Measurements from ENCODE around the gene PER2. TPM values are rescaled to one million over a fixed set of nuclear protein-coding genes. Genes with fewer than 3 reads are reported as not detected.

The PER2 gene
- 2.0 and 2.7 TPM in 2 replicates for total RNA-seq

DNA sequence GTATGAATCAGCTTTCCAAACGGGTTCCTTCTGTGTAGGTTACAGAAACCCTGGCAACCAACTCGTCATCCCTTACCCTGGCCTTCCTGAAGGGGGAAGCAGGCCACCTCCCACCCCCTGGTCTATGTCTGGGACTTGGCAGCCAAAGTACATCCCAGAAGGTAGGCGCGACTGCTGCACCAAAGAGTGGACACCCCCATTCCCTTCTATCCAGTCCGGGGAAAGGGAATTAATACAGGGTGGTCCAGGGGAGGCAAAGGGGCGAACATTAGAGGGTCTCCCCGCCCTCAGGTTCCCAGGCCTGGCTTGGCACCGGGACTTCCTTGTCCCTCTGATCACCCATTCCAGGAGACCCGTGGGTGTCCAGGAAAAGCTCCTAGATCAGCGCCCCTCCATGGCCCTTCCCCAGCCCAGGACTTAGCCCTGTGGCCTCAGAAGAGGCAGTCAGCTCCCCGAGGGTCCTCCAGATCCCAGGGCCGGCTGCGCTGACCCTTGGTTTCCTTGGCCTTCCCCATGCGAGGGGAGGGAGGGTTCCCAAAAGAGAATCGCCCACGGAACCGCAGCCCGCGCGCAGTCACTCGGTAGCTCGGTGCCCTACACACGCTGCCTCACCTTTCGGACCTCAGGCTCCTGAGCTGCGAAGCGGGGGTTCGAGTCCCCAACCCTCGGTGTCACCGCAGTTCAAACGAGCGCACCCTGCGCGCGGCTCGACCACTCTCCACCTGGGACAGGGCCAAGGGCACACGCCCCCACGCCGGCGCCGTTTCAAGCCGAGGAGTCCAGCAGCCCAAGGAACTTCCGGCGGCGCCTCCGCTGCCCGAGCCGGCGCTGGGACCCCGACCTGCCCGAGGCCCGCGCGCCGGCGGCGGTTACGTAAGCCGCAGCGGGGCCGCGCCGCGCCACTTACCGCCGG is at the start of gene PER2:
TSS of gene PER2 (minus strand) at position 874 of the 913 bp plus-strand sequence. CDS start 10,674 bp downstream, outside the sequence.

GRCh38 chr2:238320246-238320647 is 31.8 kb upstream of the PER2 start, which contains the start of gene TRAF3IP1:
TSS of gene TRAF3IP1 (plus strand) at chr2:238320518. CDS start at chr2:238320663, 145 bp downstream.

DNA sequence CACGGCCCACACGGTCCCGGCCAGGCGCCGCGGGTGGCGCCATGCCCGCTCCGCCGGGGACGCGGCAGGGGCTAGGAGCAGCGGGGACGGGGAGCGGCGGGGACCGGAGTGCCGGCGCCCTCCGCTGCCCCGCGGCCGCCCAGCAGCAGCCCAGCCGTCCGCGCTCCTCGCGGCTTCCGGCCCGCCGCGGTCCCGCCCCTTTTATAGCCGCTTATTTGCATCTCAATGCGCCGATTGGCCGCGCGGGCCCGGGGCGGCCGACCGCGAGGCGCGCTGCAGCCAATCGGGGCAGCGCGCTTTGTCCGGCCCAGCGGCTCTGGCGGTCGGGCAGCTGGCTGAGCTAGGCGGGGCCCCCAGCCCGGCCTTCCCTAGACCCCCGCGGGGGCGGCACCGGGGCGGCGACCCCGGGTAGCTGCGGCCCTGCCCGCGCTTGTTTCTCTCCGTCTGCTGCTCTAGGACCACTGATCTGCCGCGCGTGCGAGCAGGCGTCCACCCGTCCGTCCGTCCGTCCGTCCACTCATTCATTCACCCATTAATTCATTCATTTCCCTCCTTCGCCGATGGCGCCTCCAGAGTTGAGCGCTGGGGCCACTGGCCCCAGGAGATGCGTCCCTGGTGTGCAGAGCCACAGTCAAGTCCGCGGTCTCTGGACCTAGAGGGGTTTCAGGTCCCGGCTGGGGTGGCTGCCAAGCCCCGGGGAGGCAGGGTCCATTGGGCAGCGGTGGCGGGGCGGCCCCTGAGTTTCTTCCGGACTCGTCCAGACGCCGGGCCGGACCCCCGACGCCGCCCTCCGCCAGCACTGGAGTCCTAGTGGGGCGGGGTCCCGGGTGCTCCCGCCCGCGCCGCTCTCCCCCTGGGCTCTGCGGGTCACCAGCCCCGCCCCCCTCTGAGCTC is 48.3 kb downstream of the PER2 start, which contains the start of gene HES6:
TSS of gene HES6 (minus strand) at position 176 of the 894 bp plus-strand sequence. CDS start at position 43, 133 bp downstream.

DNA sequence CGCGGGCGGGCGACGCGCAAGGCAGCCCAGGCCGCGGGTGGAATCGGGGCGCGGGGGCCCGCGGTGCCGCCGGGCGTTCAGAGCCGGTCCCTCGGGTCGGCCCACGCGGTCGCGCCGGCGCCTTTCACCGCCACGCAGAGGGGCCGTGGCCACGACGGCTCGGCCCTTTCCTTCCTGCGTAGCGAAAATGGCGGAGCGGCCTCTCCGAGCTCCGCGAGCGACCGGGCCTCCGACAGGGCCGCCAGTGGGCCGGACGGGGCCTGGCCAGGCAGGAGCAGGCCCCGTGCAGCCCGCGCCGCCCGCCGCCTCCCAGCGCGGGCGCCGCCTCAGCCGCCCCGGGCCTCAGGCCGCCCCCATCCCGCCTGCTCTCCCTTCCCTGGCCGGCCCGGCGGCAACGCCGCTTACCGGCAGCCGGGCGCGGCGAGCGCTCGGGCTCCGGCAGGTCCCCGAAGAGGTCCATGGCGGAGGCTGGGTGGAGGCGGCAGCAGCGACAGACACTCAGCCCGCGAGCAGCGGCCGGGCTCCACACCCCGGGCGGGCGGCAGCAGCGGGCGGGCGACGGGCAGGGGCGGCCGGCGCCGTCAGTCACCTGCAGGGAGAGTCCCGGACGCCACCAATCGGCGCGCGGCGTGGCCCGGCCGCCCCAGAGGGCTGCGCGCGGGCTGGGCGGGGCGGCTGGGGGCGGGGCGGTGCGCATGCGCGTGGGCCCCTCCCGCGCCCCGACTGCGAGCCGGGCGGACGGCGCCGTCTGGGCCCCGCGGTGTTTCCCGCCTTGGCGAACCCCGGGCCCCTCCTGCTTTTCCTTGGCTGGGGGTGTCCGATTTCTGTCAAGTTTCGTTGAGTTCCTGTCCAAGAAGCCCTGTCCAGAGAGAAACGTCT is 85.1 kb downstream of the PER2 start, which contains the start of gene ILKAP:
TSS of gene ILKAP (minus strand) at position 602 of the 879 bp plus-strand sequence. CDS start at position 460, 142 bp downstream.

Other genes with a start within 250 kb of the PER2 start
- 7.6 and 11.2 TPM in 2 replicates for gene SCLY, start 227.6 kb downstream of the PER2 start, total RNA-seq
- gene ESPNL, start 188.3 kb downstream of the PER2 start, total RNA-seq, result not detected in 2 replicates
- gene KLHL30, start 149.9 kb downstream of the PER2 start, total RNA-seq, result under 0.01 TPM in 1 of 2 replicates, not detected in the other
- gene ERFE, start 129.6 kb downstream of the PER2 start, total RNA-seq, result 0.22 TPM in 1 of 2 replicates, not detected in the other
- gene ILKAP, start 84.9 kb downstream of the PER2 start, total RNA-seq, result 16.6 and 16.7 TPM in 2 replicates
- gene HES6, start 48.6 kb downstream of the PER2 start, total RNA-seq, result 0.77 and 1.7 TPM in 2 replicates
- gene TRAF3IP1, start 31.9 kb upstream of the PER2 start, total RNA-seq, result 5.6 and 6.4 TPM in 2 replicates
- 5.2 and 7.6 TPM in 2 replicates for gene ASB1, start 138.3 kb upstream of the PER2 start, total RNA-seq

Measured in dermis lymphatic vessel endothelial cell (primary cell).